GM18907 (cell line): ENCODE data around the gene B4GAT1.
"Not testable (repeated sequence)": the region's sequence is repeated elsewhere in the genome, so short reads cannot be mapped to it uniquely, and the experiment has no call there.

Experiments
- ATAC-seq: cut with Tn5 transposase; IDR thresholded peaks from one replicate; pipeline ENCODE4 v1.9.1; 2021; ENCODE audit warnings: mild to moderate bottlenecking, moderate library complexity; ENCODE audit not compliant: unreplicated experiment

Gene B4GAT1

GRCh38 chr11:66326261-66327111 lies 20.9 kb downstream of the B4GAT1 start:
- no peak for ATAC-seq

GRCh38 chr11:66325263-66325671 lies 22.2 kb downstream of the B4GAT1 start:
- no peak for ATAC-seq

GRCh38 chr11:66324664-66325063 lies 22.8 kb downstream of the B4GAT1 start:
- ATAC-seq = no peak

- ATAC-seq = no peak
Observed at GRCh38 chr11:66323684-66324083, 23.7 kb downstream of the B4GAT1 start.

GRCh38 chr11:66322732-66323427 lies 24.5 kb downstream of the B4GAT1 start:
- ATAC-seq = no peak

GRCh38 chr11:66321606-66322005 lies 25.8 kb downstream of the B4GAT1 start:
- no peak for ATAC-seq

- ATAC-seq = not testable (repeated sequence)
Observed at GRCh38 chr11:66320748-66321147, 26.7 kb downstream of the B4GAT1 start.

- ATAC-seq = not testable (repeated sequence)
Observed at GRCh38 chr11:66320289-66320688, 27.1 kb downstream of the B4GAT1 start.

- ATAC-seq = no peak
Observed at GRCh38 chr11:66318600-66318970, 28.8 kb downstream of the B4GAT1 start.

GRCh38 chr11:66317723-66318599 lies 29.5 kb downstream of the B4GAT1 start:
- no peak for ATAC-seq

- ATAC-seq = no peak
Observed at GRCh38 chr11:66317322-66317722, 30.1 kb downstream of the B4GAT1 start.

- ATAC-seq = no peak
Observed at GRCh38 chr11:66316849-66317251, 30.6 kb downstream of the B4GAT1 start, which contains the start of gene CD248. TSS of gene CD248 (minus strand) at chr11:66317044. CDS start at chr11:66317027, 17 bp downstream.

GRCh38 chr11:66315921-66316811 lies 31.3 kb downstream of the B4GAT1 start:
- ATAC-seq = no peak

- ATAC-seq = no peak
Observed at GRCh38 chr11:66315498-66315885, 31.9 kb downstream of the B4GAT1 start.

- no peak for ATAC-seq
Observed at GRCh38 chr11:66314561-66315497, 32.6 kb downstream of the B4GAT1 start.

- ATAC-seq = no peak
Observed at GRCh38 chr11:66314186-66314501, 33.3 kb downstream of the B4GAT1 start.

- no peak for ATAC-seq
Observed at GRCh38 chr11:66313321-66314185, 33.9 kb downstream of the B4GAT1 start.
